Measurements from ENCODE around the gene CLEC2D.
"Not testable (repeated sequence)": the region's sequence is repeated elsewhere in the genome, so short reads cannot be mapped to it uniquely, and the experiment has no call there.

DNA sequence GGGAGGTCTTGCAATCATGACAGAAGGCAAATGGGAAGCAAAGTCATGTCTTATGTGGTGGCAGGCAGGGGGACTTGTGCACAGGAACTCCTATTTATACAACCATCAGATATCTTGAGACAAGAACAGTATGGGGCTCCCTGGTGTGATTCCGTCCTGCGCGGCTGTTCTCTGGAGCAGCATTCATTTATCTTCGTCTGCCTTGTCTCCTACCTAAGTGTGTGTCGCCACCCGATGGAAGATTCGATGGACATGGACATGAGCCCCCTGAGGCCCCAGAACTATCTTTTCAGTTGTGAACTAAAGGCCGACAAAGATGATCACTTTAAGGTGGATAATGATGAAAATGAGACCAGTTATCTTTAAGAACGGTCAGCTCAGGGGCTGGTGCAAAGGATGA lies 25.6 kb downstream of the CLEC2D start:
- TF ChIP-seq, protein P1, sequence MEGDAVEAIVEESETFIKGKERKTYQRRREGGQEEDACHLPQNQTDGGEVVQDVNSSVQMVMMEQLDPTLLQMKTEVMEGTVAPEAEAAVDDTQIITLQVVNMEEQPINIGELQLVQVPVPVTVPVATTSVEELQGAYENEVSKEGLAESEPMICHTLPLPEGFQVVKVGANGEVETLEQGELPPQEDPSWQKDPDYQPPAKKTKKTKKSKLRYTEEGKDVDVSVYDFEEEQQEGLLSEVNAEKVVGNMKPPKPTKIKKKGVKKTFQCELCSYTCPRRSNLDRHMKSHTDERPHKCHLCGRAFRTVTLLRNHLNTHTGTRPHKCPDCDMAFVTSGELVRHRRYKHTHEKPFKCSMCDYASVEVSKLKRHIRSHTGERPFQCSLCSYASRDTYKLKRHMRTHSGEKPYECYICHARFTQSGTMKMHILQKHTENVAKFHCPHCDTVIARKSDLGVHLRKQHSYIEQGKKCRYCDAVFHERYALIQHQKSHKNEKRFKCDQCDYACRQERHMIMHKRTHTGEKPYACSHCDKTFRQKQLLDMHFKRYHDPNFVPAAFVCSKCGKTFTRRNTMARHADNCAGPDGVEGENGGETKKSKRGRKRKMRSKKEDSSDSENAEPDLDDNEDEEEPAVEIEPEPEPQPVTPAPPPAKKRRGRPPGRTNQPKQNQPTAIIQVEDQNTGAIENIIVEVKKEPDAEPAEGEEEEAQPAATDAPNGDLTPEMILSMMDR (conservative IDR thresholded peaks at IDR 0.05; ENCODE audit: low read depth, low read length): not testable (repeated sequence)
- TF ChIP-seq EZH2phosphoT487 (IDR thresholded peaks at IDR 0.05; ENCODE audit: borderline replicate concordance, low read length): not testable (repeated sequence)
